Stimulated activated naive CD8-positive, alpha-beta T cell treated with anti-CD3 and anti-CD28 coated beads, Interleukin-15, Interleukin-2, amounts not matched to agents 100 ng/mL and 50 ng/mL, for 24 hours (primary cell): ENCODE data around the gene RUVBL2.
"Not testable (repeated sequence)": the region's sequence is repeated elsewhere in the genome, so short reads cannot be mapped to it uniquely, and the experiment has no call there.

ENCODE experiments used
- H3K27ac Mint-ChIP-seq: one replicate; pipeline ENCODE4 v1.8.0; 2021; ENCODE audit warnings: mild to moderate bottlenecking, mixed read lengths
- H3K27me3 Mint-ChIP-seq: one replicate; pipeline ENCODE4 v1.8.0; 2021; ENCODE audit warnings: mixed read lengths
- H3K36me3 Mint-ChIP-seq: one replicate; pipeline ENCODE4 v1.8.0; 2021; ENCODE audit warnings: low read depth, mixed read lengths
- H3K4me1 Mint-ChIP-seq: one replicate; pipeline ENCODE4 v1.8.0; 2021; ENCODE audit warnings: low read depth, mixed read lengths
- H3K4me3 Mint-ChIP-seq: one replicate; pipeline ENCODE4 v1.8.0; 2021; ENCODE audit warnings: mild to moderate bottlenecking, mixed read lengths
- H3K9me3 Mint-ChIP-seq: one replicate; pipeline ENCODE4 v1.8.0; 2021; ENCODE audit warnings: mixed read lengths

Gene RUVBL2

GRCh38 chr19:49031642-49032301 lies 38.1 kb downstream of the RUVBL2 start, which contains the start of gene CGB2:
CGB2 (plus strand) TSS chr19:49031890; CDS start chr19:49032096, 206 bp downstream.
- not testable (repeated sequence) for H3K9me3 Mint-ChIP-seq, H3K36me3 Mint-ChIP-seq, H3K4me1 Mint-ChIP-seq, H3K27me3 Mint-ChIP-seq, H3K4me3 Mint-ChIP-seq
- peak within 1 kb of the TSS; percentile 5 for H3K27ac Mint-ChIP-seq

- H3K27ac Mint-ChIP-seq, H3K4me1 Mint-ChIP-seq, H3K27me3 Mint-ChIP-seq, H3K4me3 Mint-ChIP-seq, H3K36me3 Mint-ChIP-seq, H3K9me3 Mint-ChIP-seq: not testable (repeated sequence)
Measured at GRCh38 chr19:49036815-49037214, 43.1 kb downstream of the RUVBL2 start, which contains the start of gene CGB1. CGB1 (minus strand) TSS chr19:49036895; CDS start chr19:49036711, 184 bp downstream.

DNA sequence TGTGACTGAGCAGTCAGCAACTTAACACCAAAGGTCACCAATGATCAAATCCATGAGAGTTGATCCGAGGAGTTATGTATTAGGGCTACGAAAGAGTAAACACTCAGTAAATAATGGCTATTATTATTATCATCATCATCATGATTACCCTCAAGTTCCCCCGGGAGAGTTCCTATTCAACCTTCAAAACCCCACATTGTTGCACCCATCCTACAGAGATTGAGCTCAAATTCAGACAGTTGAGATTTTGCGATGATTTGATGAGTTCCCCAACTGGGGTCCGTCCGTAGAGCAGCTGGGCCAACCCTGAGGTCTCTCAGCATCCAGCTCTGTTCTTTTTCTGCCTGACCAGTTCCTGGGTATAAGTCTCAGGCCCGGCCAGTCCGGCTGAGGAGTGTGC lies 44.4 kb downstream of the RUVBL2 start:
- H3K36me3 Mint-ChIP-seq, H3K4me3 Mint-ChIP-seq, H3K27me3 Mint-ChIP-seq, H3K27ac Mint-ChIP-seq, H3K9me3 Mint-ChIP-seq, H3K4me1 Mint-ChIP-seq: not testable (repeated sequence)

DNA sequence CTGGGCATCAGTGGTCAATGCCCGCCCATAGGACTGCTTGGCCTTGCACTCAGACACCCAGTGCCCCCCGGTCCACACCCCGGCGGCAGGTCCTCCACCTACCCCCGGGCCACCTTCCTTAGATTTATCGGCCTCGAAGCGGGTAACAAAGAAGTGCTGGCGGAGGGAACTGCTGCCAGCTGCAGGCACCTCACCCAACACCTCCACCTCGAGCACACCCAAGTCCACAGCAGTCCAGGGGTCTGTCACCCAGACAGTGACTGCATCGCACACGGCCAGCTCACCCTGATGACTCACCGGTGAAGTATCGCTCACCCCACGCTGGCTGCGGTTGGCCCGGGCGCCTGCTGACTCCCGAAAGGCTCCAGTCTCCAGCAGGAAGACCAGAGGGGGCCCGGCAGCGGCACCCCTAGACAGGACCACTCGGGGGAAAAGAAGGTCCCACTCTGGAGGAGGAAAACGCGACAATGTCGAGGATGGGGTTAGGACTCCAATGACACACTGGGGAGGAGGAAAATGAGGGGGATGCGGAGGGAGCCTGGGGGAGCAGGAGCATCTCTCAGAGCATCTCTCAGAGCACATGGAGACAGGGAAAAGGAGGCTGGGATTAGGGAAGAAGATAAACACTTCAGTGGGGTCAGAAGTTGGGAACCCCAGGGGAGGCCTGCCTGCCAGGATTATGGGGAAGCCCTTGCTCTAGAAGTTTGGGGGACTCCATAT lies 45.0 kb downstream of the RUVBL2 start:
- not testable (repeated sequence) for H3K27me3 Mint-ChIP-seq, H3K27ac Mint-ChIP-seq, H3K4me3 Mint-ChIP-seq, H3K4me1 Mint-ChIP-seq, H3K36me3 Mint-ChIP-seq, H3K9me3 Mint-ChIP-seq

DNA sequence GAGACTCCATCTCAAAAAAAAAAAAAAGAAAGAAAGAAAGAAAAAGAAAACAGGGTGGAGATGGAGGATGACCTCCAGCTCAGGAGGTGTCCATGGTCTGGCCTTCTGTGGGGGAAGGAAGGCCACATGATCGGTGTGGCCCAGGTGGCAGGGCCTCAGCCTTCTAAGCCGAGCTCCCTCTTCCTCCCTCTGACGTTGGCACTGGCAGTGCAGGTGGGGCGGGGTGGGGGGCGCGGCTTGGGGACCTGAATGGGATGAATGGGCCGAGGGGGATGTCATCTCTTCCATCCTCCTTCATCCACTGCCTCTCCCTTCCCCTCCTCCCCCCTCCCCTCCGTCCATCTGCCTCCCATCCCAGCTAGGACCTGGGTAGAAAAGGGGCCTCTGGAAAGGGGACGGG lies 46.0 kb downstream of the RUVBL2 start:
- H3K9me3 Mint-ChIP-seq, H3K4me1 Mint-ChIP-seq, H3K27me3 Mint-ChIP-seq: not testable (repeated sequence)

DNA sequence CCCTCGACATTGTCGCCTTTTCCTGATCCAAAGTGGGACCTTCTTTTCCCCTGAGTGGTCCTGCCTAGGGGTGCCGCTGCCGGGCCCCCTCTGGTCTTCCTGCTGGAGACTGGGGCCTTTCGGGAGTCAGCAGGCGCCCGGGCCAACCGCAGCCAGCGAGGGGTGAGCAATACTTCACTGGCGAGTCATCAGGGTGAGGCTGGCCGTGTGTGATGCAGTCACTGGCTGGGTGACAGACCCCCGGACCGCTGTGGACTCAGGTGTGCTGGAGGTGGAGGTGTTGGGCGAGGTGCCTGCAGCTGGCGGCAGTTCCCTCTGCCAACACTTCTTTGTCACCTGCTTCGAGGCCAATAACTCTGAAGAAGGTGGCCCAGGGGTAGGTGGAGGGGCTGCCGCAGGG lies 48.5 kb downstream of the RUVBL2 start:
- Mint-ChIP-seq H3K4me3 (no peak overlapping the region), H3K4me1 (no peaks in the 10 kb centered on the region), H3K36me3 (no peaks in the 10 kb centered on the region), H3K27ac (no peak overlapping the region), H3K9me3 (no peaks in the 10 kb centered on the region), H3K27me3 (no peaks in the 10 kb centered on the region)

More for the DNA sequence above, 46.0 kb downstream of the RUVBL2 start:
- not testable (repeated sequence) for H3K36me3 Mint-ChIP-seq, H3K4me3 Mint-ChIP-seq, H3K27ac Mint-ChIP-seq

GRCh38 chr19:49042666-49043065 lies 49.0 kb downstream of the RUVBL2 start:
- not testable (repeated sequence) for H3K9me3 Mint-ChIP-seq, H3K27me3 Mint-ChIP-seq, H3K4me3 Mint-ChIP-seq, H3K27ac Mint-ChIP-seq, H3K4me1 Mint-ChIP-seq, H3K36me3 Mint-ChIP-seq

DNA sequence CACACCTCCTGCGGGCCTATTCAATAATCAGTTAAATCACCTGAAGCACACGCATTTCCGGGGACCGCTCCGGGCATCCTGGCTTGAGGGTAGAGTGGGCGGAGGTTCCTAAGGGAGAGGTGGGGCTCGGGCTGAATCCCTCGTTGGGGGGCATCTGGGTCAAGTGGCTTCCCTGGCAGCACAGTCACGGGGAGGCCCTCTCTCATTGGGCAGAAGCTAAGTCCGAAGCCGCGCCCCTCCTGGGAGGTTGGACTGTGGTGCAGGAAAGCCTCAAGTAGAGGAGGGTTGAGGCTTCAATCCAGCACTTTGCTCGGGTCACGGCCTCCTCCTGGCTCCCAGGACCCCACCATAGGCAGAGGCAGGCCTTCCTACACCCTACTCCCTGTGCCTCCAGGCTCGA lies 49.9 kb downstream of the RUVBL2 start, which contains the start of gene CGB5:
Gene CGB5 (plus strand): TSS at position 301 of the 400 bp plus-strand sequence. CDS start 362 bp downstream, outside the sequence.
- H3K4me1 Mint-ChIP-seq, H3K9me3 Mint-ChIP-seq, H3K4me3 Mint-ChIP-seq, H3K36me3 Mint-ChIP-seq, H3K27me3 Mint-ChIP-seq, H3K27ac Mint-ChIP-seq: not testable (repeated sequence)

DNA sequence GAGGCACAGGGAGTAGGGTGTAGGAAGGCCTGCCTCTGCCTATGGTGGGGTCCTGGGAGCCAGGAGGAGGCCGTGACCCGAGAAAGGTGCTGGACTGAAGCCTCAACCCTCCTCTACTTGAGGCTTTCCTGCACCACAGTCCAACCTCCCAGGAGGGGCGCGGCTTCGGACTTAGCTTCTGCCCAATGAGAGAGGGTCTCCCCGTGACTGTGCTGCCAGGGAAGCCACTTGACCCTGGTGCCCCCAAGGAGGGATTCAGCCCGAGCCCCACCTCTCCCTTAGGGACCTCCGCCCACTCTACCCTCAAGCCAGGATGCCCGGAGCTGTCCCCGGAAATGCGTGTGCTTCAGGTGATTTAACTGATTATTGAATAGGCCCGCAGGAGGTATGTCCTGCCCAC lies 55.3 kb downstream of the RUVBL2 start, which contains the start of gene CGB8:
Gene CGB8 (minus strand): TSS at position 101 of the 400 bp plus-strand sequence. CDS start 372 bp downstream, outside the sequence.
- H3K9me3 Mint-ChIP-seq, H3K27me3 Mint-ChIP-seq, H3K27ac Mint-ChIP-seq, H3K36me3 Mint-ChIP-seq, H3K4me3 Mint-ChIP-seq, H3K4me1 Mint-ChIP-seq: not testable (repeated sequence)

- H3K4me1 Mint-ChIP-seq, H3K4me3 Mint-ChIP-seq, H3K27ac Mint-ChIP-seq, H3K9me3 Mint-ChIP-seq, H3K27me3 Mint-ChIP-seq, H3K36me3 Mint-ChIP-seq: not testable (repeated sequence)
Measured at GRCh38 chr19:49049834-49050233, 56.1 kb downstream of the RUVBL2 start.

- not testable (repeated sequence) for H3K36me3 Mint-ChIP-seq, H3K4me3 Mint-ChIP-seq, H3K27ac Mint-ChIP-seq, H3K27me3 Mint-ChIP-seq, H3K4me1 Mint-ChIP-seq, H3K9me3 Mint-ChIP-seq
Measured at GRCh38 chr19:49050376-49051033, 56.8 kb downstream of the RUVBL2 start.

GRCh38 chr19:49056101-49056901 lies 62.6 kb downstream of the RUVBL2 start:
- Mint-ChIP-seq H3K4me3 (peak overlapping the region; percentile 74), H3K27me3 (peaks cover 41% of the 10 kb centered on the region), H3K4me1 (peaks cover 20% of the 10 kb centered on the region), H3K9me3 (no peaks in the 10 kb centered on the region), H3K27ac (no peak overlapping the region), H3K36me3 (no peaks in the 10 kb centered on the region)

- Mint-ChIP-seq H3K27me3 (peaks cover 41% of the 10 kb centered on the region), H3K4me3 (peak overlapping the region; percentile 74), H3K4me1 (peaks cover 20% of the 10 kb centered on the region)
- not testable (repeated sequence) for H3K27ac Mint-ChIP-seq, H3K36me3 Mint-ChIP-seq, H3K9me3 Mint-ChIP-seq
Measured at GRCh38 chr19:49056902-49057596, 63.4 kb downstream of the RUVBL2 start.

GRCh38 chr19:49057636-49058234 lies 64.0 kb downstream of the RUVBL2 start, which contains the start of gene CGB7:
CGB7 (minus strand) TSS chr19:49057749; CDS start chr19:49055375, 2,374 bp downstream.
- H3K27ac Mint-ChIP-seq: no peak within 1 kb of the TSS
- H3K36me3 Mint-ChIP-seq: no peaks in the 10 kb centered on the region
- peaks cover 41% of the 10 kb centered on the region for H3K27me3 Mint-ChIP-seq
- H3K4me3 Mint-ChIP-seq: peak within 1 kb of the TSS; percentile 74
- H3K4me1 Mint-ChIP-seq: peaks cover 20% of the 10 kb centered on the region
- no peaks in the 10 kb centered on the region for H3K9me3 Mint-ChIP-seq
